ENCODE results near the gene NFE2L3.
"Not testable (repeated sequence)": the region's sequence is repeated elsewhere in the genome, so short reads cannot be mapped to it uniquely, and the experiment has no call there.

Gene NFE2L3

DNA sequence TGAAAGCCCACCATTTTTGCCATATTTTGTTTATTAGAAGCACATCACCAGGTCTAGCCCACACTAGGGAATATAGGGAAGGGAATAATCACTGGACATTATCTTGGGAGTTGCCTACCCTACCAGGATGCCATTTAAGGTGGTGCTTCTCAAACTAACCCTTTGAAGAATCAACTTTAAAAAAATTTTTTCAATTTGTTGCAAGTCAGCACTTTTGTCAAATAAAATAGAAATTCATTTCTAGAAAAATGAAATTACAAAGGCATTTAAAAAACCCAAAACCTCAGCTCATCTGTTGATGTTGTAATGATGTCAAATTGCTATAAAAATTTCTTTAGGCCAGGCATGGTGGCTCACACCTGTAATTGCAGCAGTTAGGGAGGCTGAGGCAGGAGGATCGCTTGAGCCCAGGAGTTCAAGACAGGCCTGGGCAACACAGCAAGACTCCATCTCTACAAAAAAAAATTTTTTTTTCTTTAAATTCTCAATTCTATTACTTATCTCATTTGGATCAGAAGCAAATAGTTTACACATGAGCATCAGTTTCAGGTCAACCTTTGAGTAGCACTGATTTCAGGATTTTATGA is 2.5 kb upstream of the NFE2L3 start:
- H3K27me3 ChIP-seq (ENCODE audit: insufficient read depth, low read depth, severe bottlenecking) = no peaks in the 10 kb centered on the region
- H3K36me3 ChIP-seq = no peaks in the 10 kb centered on the region
- no peak for DNase-seq
- no peak overlapping the region for H3K27ac ChIP-seq
- no peaks in the 10 kb centered on the region for H3K9me3 ChIP-seq (ENCODE audit: severe bottlenecking)
- TF ChIP-seq, protein P1, sequence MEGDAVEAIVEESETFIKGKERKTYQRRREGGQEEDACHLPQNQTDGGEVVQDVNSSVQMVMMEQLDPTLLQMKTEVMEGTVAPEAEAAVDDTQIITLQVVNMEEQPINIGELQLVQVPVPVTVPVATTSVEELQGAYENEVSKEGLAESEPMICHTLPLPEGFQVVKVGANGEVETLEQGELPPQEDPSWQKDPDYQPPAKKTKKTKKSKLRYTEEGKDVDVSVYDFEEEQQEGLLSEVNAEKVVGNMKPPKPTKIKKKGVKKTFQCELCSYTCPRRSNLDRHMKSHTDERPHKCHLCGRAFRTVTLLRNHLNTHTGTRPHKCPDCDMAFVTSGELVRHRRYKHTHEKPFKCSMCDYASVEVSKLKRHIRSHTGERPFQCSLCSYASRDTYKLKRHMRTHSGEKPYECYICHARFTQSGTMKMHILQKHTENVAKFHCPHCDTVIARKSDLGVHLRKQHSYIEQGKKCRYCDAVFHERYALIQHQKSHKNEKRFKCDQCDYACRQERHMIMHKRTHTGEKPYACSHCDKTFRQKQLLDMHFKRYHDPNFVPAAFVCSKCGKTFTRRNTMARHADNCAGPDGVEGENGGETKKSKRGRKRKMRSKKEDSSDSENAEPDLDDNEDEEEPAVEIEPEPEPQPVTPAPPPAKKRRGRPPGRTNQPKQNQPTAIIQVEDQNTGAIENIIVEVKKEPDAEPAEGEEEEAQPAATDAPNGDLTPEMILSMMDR (IDR thresholded peaks at IDR 0.05; ENCODE audit: low read depth, low read length) = no peak
- H3K4me3 ChIP-seq (ENCODE audit: low read depth, low read length) = no peak overlapping the region

DNA sequence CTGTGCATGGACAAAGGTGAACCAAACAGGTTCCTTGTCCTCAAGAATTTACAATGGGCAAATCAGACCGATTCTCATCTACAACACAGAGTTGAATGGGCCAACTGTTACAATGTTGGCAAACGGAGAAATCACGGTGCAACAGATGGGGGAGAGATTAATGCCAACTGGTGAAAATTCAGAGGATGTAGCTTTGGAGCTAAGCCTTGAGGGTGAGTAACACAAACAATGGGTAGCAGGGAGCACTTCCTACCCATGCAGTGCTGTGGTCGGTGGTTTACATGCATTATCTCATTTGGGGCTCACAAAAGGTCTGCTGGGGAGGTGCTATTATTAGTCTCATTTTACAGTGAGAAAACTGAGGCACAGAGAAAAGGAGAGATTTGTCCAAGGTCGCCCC is 902 bp upstream of the NFE2L3 start:
- Histone ChIP-seq H3K27ac (no peak overlapping the region), H3K9me3 (ENCODE audit: severe bottlenecking) (no peaks in the 10 kb centered on the region), H3K36me3 (no peaks in the 10 kb centered on the region), H3K4me3 (ENCODE audit: low read depth, low read length) (no peak overlapping the region), H3K27me3 (ENCODE audit: insufficient read depth, low read depth, severe bottlenecking) (no peaks in the 10 kb centered on the region)
- TF ChIP-seq, protein P1 (IDR thresholded peaks at IDR 0.05; ENCODE audit: low read depth, low read length) = no peak
- DNase-seq = no peak

GRCh38 chr7:26151650-26151952 is 397 bp upstream of the NFE2L3 start:
- Histone ChIP-seq H3K27ac (no peak overlapping the region), H3K4me3 (ENCODE audit: low read depth, low read length) (peak overlapping the region; percentile 26), H3K9me3 (ENCODE audit: severe bottlenecking) (no peaks in the 10 kb centered on the region), H3K36me3 (no peaks in the 10 kb centered on the region), H3K27me3 (ENCODE audit: insufficient read depth, low read depth, severe bottlenecking) (no peaks in the 10 kb centered on the region)
- TF ChIP-seq, protein P1 (IDR thresholded peaks at IDR 0.05; ENCODE audit: low read depth, low read length) = no peak
- DNase-seq = no peak

- H3K27me3 ChIP-seq (ENCODE audit: insufficient read depth, low read depth, severe bottlenecking); DNase-seq; H3K9me3 ChIP-seq (ENCODE audit: severe bottlenecking); H3K27ac ChIP-seq; H3K36me3 ChIP-seq: not testable (repeated sequence)
- H3K4me3 ChIP-seq (ENCODE audit: low read depth, low read length) = peak overlapping the region; percentile 40
These were observed 813 bp downstream of the NFE2L3 start for GRCh38 chr7:26152782-26153240.

DNA sequence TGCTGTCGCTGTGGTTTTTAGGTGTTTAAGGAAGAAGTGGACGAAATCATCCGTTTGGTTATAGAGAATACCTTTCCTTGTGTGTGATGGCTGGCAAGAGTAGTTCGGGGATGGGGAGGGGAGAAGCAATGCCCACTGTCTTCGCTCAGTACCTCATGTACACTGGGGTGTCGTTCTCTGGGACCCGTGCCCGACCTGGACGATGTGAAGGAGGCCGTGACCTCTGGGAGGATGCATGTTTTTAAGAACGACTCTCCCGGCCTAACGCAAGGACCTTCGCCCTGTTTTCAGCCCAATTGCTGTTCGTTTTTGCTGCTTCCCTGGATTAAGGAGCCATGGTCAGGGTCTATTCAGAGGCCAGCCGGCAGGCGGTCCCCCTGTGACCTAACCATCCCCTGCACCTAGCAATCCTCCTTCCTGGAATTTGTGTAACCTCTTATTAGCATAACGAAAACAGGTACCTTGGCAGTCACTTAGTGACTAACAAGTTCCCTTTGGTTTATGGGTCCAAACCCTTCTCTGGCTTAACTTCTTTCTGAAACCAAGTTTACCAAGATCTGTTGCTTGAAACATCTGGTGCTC is 1.3 kb downstream of the NFE2L3 start:
- H3K4me3 ChIP-seq (ENCODE audit: low read depth, low read length) = no peak overlapping the region
- TF ChIP-seq, protein P1 (IDR thresholded peaks at IDR 0.05; ENCODE audit: low read depth, low read length) = no peak
- no peaks in the 10 kb centered on the region for H3K36me3 ChIP-seq
- H3K27ac ChIP-seq = no peak overlapping the region
- no peaks in the 10 kb centered on the region for H3K27me3 ChIP-seq (ENCODE audit: insufficient read depth, low read depth, severe bottlenecking)
- no peaks in the 10 kb centered on the region for H3K9me3 ChIP-seq (ENCODE audit: severe bottlenecking)
- no peak for DNase-seq

GRCh38 chr7:26153823-26154783 is 2.1 kb downstream of the NFE2L3 start:
- no peak for DNase-seq
- Histone ChIP-seq H3K27ac (no peak overlapping the region), H3K9me3 (ENCODE audit: severe bottlenecking) (no peaks in the 10 kb centered on the region), H3K4me3 (ENCODE audit: low read depth, low read length) (no peak overlapping the region), H3K36me3 (no peaks in the 10 kb centered on the region), H3K27me3 (ENCODE audit: insufficient read depth, low read depth, severe bottlenecking) (no peaks in the 10 kb centered on the region)
- TF ChIP-seq, protein P1 (IDR thresholded peaks at IDR 0.05; ENCODE audit: low read depth, low read length) = no peak

All from WERI-Rb-1 (cell line).